Thoracic aorta (tissue), 2 donors: ENCODE results near the gene ZNF189. TPM values are rescaled to one million over a fixed set of nuclear protein-coding genes. Genes with fewer than 3 reads are reported as not detected.
"Not testable (repeated sequence)": the region's sequence is repeated elsewhere in the genome, so short reads cannot be mapped to it uniquely, and the experiment has no call there.

Experiments
- ATAC-seq: fragments of 150-250 bp; one replicate; pipeline ENCODE4 v1.8.0; 2017; ENCODE audit warnings: low read depth; ENCODE audit not compliant: insufficient number of reproducible peaks, low FRiP score
- DNase-seq: peaks from one replicate; pipeline ENCODE4 v3.0.0-alpha.2; 2020; ENCODE audit warnings: low spot score
- H3K27ac ChIP-seq, 2 donors: fragments of 200-600 bp; sonication (generic); 1 replicate in 1 of 2; 2 replicates in 1 of 2; pipeline ENCODE4 v1.5.1; 2016; ENCODE audit warnings: mild to moderate bottlenecking in 2 of 2, moderate library complexity in 2 of 2
- H3K27me3 ChIP-seq: fragments of 200-600 bp; sonication (generic); replicated peaks from 2 replicates; pipeline ENCODE4 v1.6.0; 2016; ENCODE audit warnings: mild to moderate bottlenecking; ENCODE audit not compliant: insufficient read depth
- H3K36me3 ChIP-seq: fragments of 200-600 bp; sonication (generic); one replicate; pipeline ENCODE4 v1.5.1; 2016
- H3K4me1 ChIP-seq, 2 donors: fragments of 200-600 bp; sonication (generic); 1 replicate in 1 of 2; 2 replicates in 1 of 2; pipeline versions ENCODE4 v1.5.1 to v1.6.0; 2016; ENCODE audit warnings: low read depth in 2 of 2, mild to moderate bottlenecking in 1 of 2; ENCODE audit not compliant: control insufficient read depth in 1 of 2
- H3K4me3 ChIP-seq: fragments of 200-600 bp; sonication (generic); 2 replicates; pipeline ENCODE4 v1.5.1; 2016; ENCODE audit warnings: mild to moderate bottlenecking
- H3K9me3 ChIP-seq: fragments of 200-600 bp; sonication (generic); 2 replicates; pipeline ENCODE4 v1.5.1; 2016
- CTCF ChIP-seq: fragments of 200-600 bp; sonication (generic); IDR thresholded peaks from one replicate; pipeline ENCODE4 v1.5.1; 2019; ENCODE audit warnings: antibody characterized with exemption
- total RNA-seq, 2 donors: library from RNA; depleted of rRNA; stranded (reverse); fragments of >200 nt; gene quantifications; one replicate each; pipeline versions ENCODE4 v1.1.0 to v1.2.3, GENCODE V29; 2016

The ZNF189 gene
- total RNA-seq, 2 donors from 2014 or later: 20.4 to 28.2 TPM

- ATAC-seq (no peak), DNase-seq (no peak)
- Histone ChIP-seq H3K27ac (no peak overlapping the region), H3K27me3 (no peaks in the 10 kb centered on the region), H3K4me3 (no peak overlapping the region), H3K4me1 (no peaks in the 10 kb centered on the region), H3K9me3 (peaks cover 12% of the 10 kb centered on the region), H3K36me3 (no peaks in the 10 kb centered on the region)
- no peak for TF ChIP-seq CTCF
These were observed 17.5 kb upstream of the ZNF189 start for GRCh38 chr9:101381118-101381517.

GRCh38 chr9:101381833-101382342 lies 16.8 kb upstream of the ZNF189 start:
- Histone ChIP-seq H3K4me1 (no peaks in the 10 kb centered on the region), H3K36me3 (no peaks in the 10 kb centered on the region), H3K27me3 (no peaks in the 10 kb centered on the region), H3K27ac (no peak overlapping the region), H3K4me3 (no peak overlapping the region), H3K9me3 (peaks cover 12% of the 10 kb centered on the region)
- DNase-seq (no peak), ATAC-seq (no peak)
- TF ChIP-seq CTCF: no peak

GRCh38 chr9:101383361-101383760 lies 15.3 kb upstream of the ZNF189 start:
- no peaks in the 10 kb centered on the region for H3K27me3 ChIP-seq
- no peak for TF ChIP-seq CTCF
- no peaks in the 10 kb centered on the region for H3K36me3 ChIP-seq
- H3K4me3 ChIP-seq: no peak overlapping the region
- DNase-seq: no peak
- no peak overlapping the region for H3K27ac ChIP-seq
- peaks cover 12% of the 10 kb centered on the region for H3K9me3 ChIP-seq
- H3K4me1 ChIP-seq: no peaks in the 10 kb centered on the region
- no peak for ATAC-seq

- not testable (repeated sequence) for H3K27me3 ChIP-seq, H3K27ac ChIP-seq, DNase-seq, H3K36me3 ChIP-seq, H3K4me1 ChIP-seq, ATAC-seq, H3K4me3 ChIP-seq
- peaks cover 12% of the 10 kb centered on the region for H3K9me3 ChIP-seq
These were observed 13.6 kb upstream of the ZNF189 start, which contains the start of gene BAAT for GRCh38 chr9:101384873-101385536. TSS of gene BAAT (minus strand) at chr9:101385006. CDS start at chr9:101371404, 13,602 bp downstream.

GRCh38 chr9:101387871-101388506 lies 10.7 kb upstream of the ZNF189 start:
- Histone ChIP-seq H3K27ac (no peak overlapping the region), H3K27me3 (no peaks in the 10 kb centered on the region), H3K9me3 (peaks cover 12% of the 10 kb centered on the region), H3K4me1 (no peaks in the 10 kb centered on the region), H3K36me3 (peaks cover 6% of the 10 kb centered on the region), H3K4me3 (no peak overlapping the region)
- peak; percentile 12 for TF ChIP-seq CTCF
- ATAC-seq (no peak), DNase-seq (no peak)
